K562 (cell line): Measurements from ENCODE around the gene PTPRR. TPM values are rescaled to one million over a fixed set of nuclear protein-coding genes. Genes with fewer than 3 reads are reported as not detected.

Experiments used
- ATAC-seq: fragments of 200-7000 bp; cut with Tn5 transposase; 3 replicates; pipeline ENCODE4 v1.9.1; 2020; ENCODE audit warnings: moderate library complexity
- BruUV-seq: library from RNA; stranded (reverse); fragments of 400-500 nt; replicated peaks from 2 replicates; lab custom pipeline; 2021; lab: Mats Ljungman, UMichigan
- CTCF ChIA-PET: fragments of 300-600 bp; formaldehyde crosslinking; extraction: SDS; loops from one replicate; lab custom pipeline; 2021; ENCODE audit warnings: low intra/inter-chr PET ratio; lab: Yijun Ruan, JAX
- POLR2A ChIA-PET: fragments of 300-600, 350-650 bp; sonication (Branson Sonifier 250); formaldehyde crosslinking; extraction: SDS; loops from one replicate; lab custom pipeline; 2021; ENCODE audit warnings: antibody characterized with exemption, inconsistent platforms; lab: Yijun Ruan, JAX
- DNase-seq, 4 experiments: peaks; one replicate each; pipeline versions ENCODE4 v3.0.0 to v3.0.0-alpha.2; 2011 to 2018; ENCODE audit warnings: low spot score in 3 of 4, mixed read lengths in 3 of 4; ENCODE audit errors: extremely low read depth in 1 of 4
- FAIRE-seq: peaks from 2 replicates; lab custom pipeline; 2011; peaks lifted over from hg19 to GRCh38; lab: Jason Lieb, UNC
- H2AFZ ChIP-seq: 2 replicates; pipeline ENCODE4 v1.6.0; 2011; ENCODE audit warnings: low read depth, low read length, control low read depth, inconsistent platforms
- H3K27ac ChIP-seq: fragments of 200-600 bp; 3 replicates; pipeline ENCODE4 v1.8.0; 2011; ENCODE audit warnings: low read depth, mild to moderate bottlenecking, control low read depth, inconsistent platforms, low read length, moderate library complexity, mixed read lengths; ENCODE audit errors: extremely low read depth
- H3K27me3 ChIP-seq, 2 experiments: fragments of 300-600 bp in 1 of 2; 2 replicates in 1 of 2; 3 replicates in 1 of 2; pipeline versions ENCODE4 v1.6.0 to v1.8.0; 2011; ENCODE audit warnings: inconsistent platforms in 2 of 2, low read length in 2 of 2, mild to moderate bottlenecking in 1 of 2, mixed read lengths in 1 of 2, moderate library complexity in 1 of 2; ENCODE audit not compliant: control insufficient read depth in 2 of 2, insufficient read depth in 2 of 2
- H3K36me3 ChIP-seq: fragments of 300-600 bp; 3 replicates; pipeline ENCODE4 v1.8.0; 2011; ENCODE audit warnings: mild to moderate bottlenecking, low read length, inconsistent platforms; ENCODE audit not compliant: control insufficient read depth, insufficient read depth
- H3K4me1 ChIP-seq, 2 experiments: fragments of 200-600 bp in 1 of 2; replicated peaks in 1 of 2; 2 replicates in 1 of 2; 3 replicates in 1 of 2; pipeline versions ENCODE4 v1.5.1 to v1.8.0; 2011; ENCODE audit warnings: inconsistent platforms in 2 of 2, low read length in 2 of 2, mild to moderate bottlenecking in 1 of 2, mixed read lengths in 1 of 2, moderate library complexity in 1 of 2; ENCODE audit not compliant: control insufficient read depth in 2 of 2, insufficient read depth in 2 of 2
- H3K4me2 ChIP-seq: 2 replicates; pipeline ENCODE4 v1.6.1; 2011; ENCODE audit warnings: low read length, control low read depth, inconsistent platforms, mixed read lengths; ENCODE audit not compliant: insufficient read depth
- H3K4me3 ChIP-seq: fragments of 200-600 bp; sonication (generic), shearing (Covaris generic); 2 replicates; pipeline ENCODE4 v1.5.1; 2016; ENCODE audit warnings: control low read depth, inconsistent platforms
- H3K79me2 ChIP-seq: fragments of 200-600 bp; 3 replicates; pipeline ENCODE4 v1.8.0; 2011; ENCODE audit warnings: low read length, inconsistent platforms; ENCODE audit not compliant: control insufficient read depth, insufficient read depth
- H3K9ac ChIP-seq, 2 experiments: 2 replicates each; pipeline versions ENCODE4 v1.6.0 to v1.6.1; 2011; ENCODE audit warnings: low read depth in 2 of 2, low read length in 2 of 2, control low read depth in 1 of 2, inconsistent platforms in 1 of 2, mild to moderate bottlenecking in 1 of 2, mixed read lengths in 1 of 2; ENCODE audit not compliant: insufficient read depth in 1 of 2
- H3K9me1 ChIP-seq: one replicate; pipeline ENCODE4 v1.6.0; 2011; ENCODE audit warnings: inconsistent platforms, mild to moderate bottlenecking, low read length, moderate library complexity; ENCODE audit not compliant: control insufficient read depth, insufficient read depth
- H3K9me3 ChIP-seq: replicated peaks from 2 replicates; pipeline ENCODE4 v1.5.1; 2011; ENCODE audit warnings: low read depth, low read length, inconsistent platforms; ENCODE audit not compliant: control insufficient read depth, insufficient read depth
- H4K20me1 ChIP-seq: replicated peaks from 2 replicates; pipeline ENCODE4 v1.6.1; 2011; ENCODE audit warnings: low read length, inconsistent platforms, mixed read lengths; ENCODE audit not compliant: control insufficient read depth, insufficient read depth
- BACH1 ChIP-seq: fragments of 200-800 bp; sonication (Bioruptor generic); IDR thresholded peaks from 2 replicates; pipeline ENCODE4 v1.6.1; 2016; ENCODE audit warnings: missing genetic modification characterization, missing compliant biosample characterization
- BCL6 ChIP-seq: fragments of 250-450 bp; sonication (Bioruptor Pico); IDR thresholded peaks from 2 replicates; pipeline ENCODE4 v1.4.0; 2020
- BCOR ChIP-seq: fragments of 450-650 bp; IDR thresholded peaks from 2 replicates; pipeline ENCODE4 v1.6.1; 2016
- ESRRA ChIP-seq: fragments of 450-650 bp; IDR thresholded peaks from 2 replicates; pipeline ENCODE4 v1.6.1; 2014; ENCODE audit warnings: low read depth, mild to moderate bottlenecking, moderate library complexity, borderline replicate concordance
- MAZ ChIP-seq, 2 experiments: fragments of 450-650 bp in 1 of 2; sonication (generic) in 1 of 2; formaldehyde crosslinking; IDR thresholded peaks in 1 of 2; conservative IDR thresholded peaks in 1 of 2; 2 replicates each; pipeline versions ENCODE4 v1.4.0 to v1.5.0; 2020; ENCODE audit warnings: mild to moderate bottlenecking in 1 of 2, missing genetic modification reagents in 1 of 2
- ZSCAN32 ChIP-seq: fragments of 450-650 bp; formaldehyde crosslinking; IDR thresholded peaks from 2 replicates; pipeline ENCODE4 v1.4.0; 2020; ENCODE audit warnings: mild to moderate bottlenecking, moderate library complexity
- WGBS: fragments of 100-300 bp; shearing (Covaris generic); methylation state at CpG from one replicate; pipeline ENCODE4 v1.1.6; 2016; ENCODE audit warnings: low coverage, mixed read lengths; ENCODE audit not compliant: insufficient coverage; ENCODE audit errors: missing lambda C conversion rate; 5-methylcytosine and 5-hydroxymethylcytosine counted together
- in situ Hi-C: fragments of 300-500 bp; cut with MboI; formaldehyde crosslinking; loops from 4 replicates; pipeline ENCODE4 v1.15.0; 2018; ENCODE audit warnings: inconsistent platforms, mixed read lengths
- intact Hi-C: fragments of 100-400 bp; cut with micrococcal nuclease; formaldehyde crosslinking; loops from 2 replicates; pipeline ENCODE4 v1.14.2; 2022
- polyA plus RNA-seq, 8 experiments: library from polyadenylated mRNA; depleted of rRNA in 4 of 8; stranded (reverse) in 5 of 8; unstranded in 3 of 8; fragments of >200 nt; fragmentation: Nextera tagmentation in 2 of 8; fragmentation: Illumina TruSeq in 1 of 8; extraction: Ambion mirVana in 2 of 8; extraction: Trizol in 1 of 8; gene quantifications; 2 replicates each; pipeline versions ENCODE4 v1.2.1 to v1.2.3, GENCODE V29; 2011 to 2014; ENCODE audit warnings: inconsistent platforms in 1 of 8, missing spikeins in 1 of 8
- total RNA-seq, 7 experiments: library from RNA; depleted of rRNA in 6 of 7; stranded (reverse); fragments of >200 nt in 6 of 7; fragmentation: Illumina TruSeq in 2 of 7; extraction: Trizol in 2 of 7; gene quantifications; 2 replicates each; pipeline versions ENCODE4 v1.2.1 to v1.2.3, GENCODE V29; 2011 to 2021; ENCODE audit warnings: low replicate concordance in 1 of 7
- TF ChIP-seq, protein P1 (sequence below): fragments of 250-450 bp; sonication (Bioruptor Pico); IDR thresholded peaks from 2 replicates; pipeline ENCODE4 v1.5.0; 2021; ENCODE audit warnings: mild to moderate bottlenecking, moderate library complexity
- TF ChIP-seq, protein P2 (sequence below): fragments of 450-650 bp; formaldehyde crosslinking; IDR thresholded peaks from 2 replicates; pipeline ENCODE4 v1.4.0; 2020; ENCODE audit warnings: mild to moderate bottlenecking, moderate library complexity

PTPRR gene
- total and polyA plus RNA-seq, 9 of the 15 experiments (the other 6 are each of a cell fraction or from before 2014, with no cell fraction given) = 6.6 to 41.7 (median 12.3) TPM

DNA sequence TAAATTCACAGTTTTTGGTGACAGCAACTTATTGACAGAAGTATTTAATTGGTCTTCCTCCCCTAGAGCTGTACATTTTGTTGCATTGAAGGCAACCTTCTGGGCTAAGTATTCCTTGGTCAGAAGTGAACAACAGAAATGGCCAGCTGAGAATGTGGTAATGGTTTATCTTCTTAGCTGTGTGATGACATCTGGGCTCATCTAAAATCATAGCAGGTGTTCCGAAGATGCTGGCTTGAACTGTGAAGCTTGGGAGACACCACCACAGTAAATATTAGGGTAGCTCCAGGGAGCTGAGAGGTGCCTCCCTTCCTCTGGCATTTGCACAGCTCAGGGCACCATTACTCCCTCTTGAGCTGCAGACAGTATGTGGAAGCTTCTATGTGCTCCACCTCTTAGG, 279.6 kb downstream of the PTPRR start:
- ChIA-PET CTCF (no interaction called here), POLR2A (interaction anchor here (0.6 to 1.8 kb wide), 3 partner anchors 19 to 200 kb away, joined by 3 to 4 read pairs (median 3); no protein-coding TSS in a partner anchor)

More for the DNA sequence above, 279.6 kb downstream of the PTPRR start:
- Histone ChIP-seq H3K9me1 (no peaks in the 10 kb centered on the region), H3K4me2 (no peak overlapping the region), H4K20me1 (no peaks in the 10 kb centered on the region), H3K4me1 (peaks cover under 1 to 21% of the 10 kb centered on the region in 2 experiments; a peak in 3 of 5 replicates), H2AFZ (no peak overlapping the region), H3K9ac (no peak overlapping the region), H3K9me3 (no peaks in the 10 kb centered on the region), H3K79me2 (no peaks in the 10 kb centered on the region), H3K27me3 (no peaks in the 10 kb centered on the region), H3K27ac (no peak overlapping the region), H3K36me3 (peaks cover 12% of the 10 kb centered on the region; the same call in 2 of the 3 replicates), H3K4me3 (no peak overlapping the region)
- in situ Hi-C loops (no loop called here), intact Hi-C loops (no loop called here)
- DNase-seq (no peak), FAIRE-seq (no peak), ATAC-seq (no peak)
- TF ChIP-seq MAZ (CRISPR knock-in tag; conservative IDR thresholded peaks at IDR 0.05 in 1 of 2, IDR thresholded peaks at IDR 0.05 in 1 of 2) (no peak), ZSCAN32 (CRISPR knock-in tag) (no peak), BACH1 (no peak), BCOR (no peak), BCL6 (no peak), ESRRA (no peak)
- TF ChIP-seq, protein P1, sequence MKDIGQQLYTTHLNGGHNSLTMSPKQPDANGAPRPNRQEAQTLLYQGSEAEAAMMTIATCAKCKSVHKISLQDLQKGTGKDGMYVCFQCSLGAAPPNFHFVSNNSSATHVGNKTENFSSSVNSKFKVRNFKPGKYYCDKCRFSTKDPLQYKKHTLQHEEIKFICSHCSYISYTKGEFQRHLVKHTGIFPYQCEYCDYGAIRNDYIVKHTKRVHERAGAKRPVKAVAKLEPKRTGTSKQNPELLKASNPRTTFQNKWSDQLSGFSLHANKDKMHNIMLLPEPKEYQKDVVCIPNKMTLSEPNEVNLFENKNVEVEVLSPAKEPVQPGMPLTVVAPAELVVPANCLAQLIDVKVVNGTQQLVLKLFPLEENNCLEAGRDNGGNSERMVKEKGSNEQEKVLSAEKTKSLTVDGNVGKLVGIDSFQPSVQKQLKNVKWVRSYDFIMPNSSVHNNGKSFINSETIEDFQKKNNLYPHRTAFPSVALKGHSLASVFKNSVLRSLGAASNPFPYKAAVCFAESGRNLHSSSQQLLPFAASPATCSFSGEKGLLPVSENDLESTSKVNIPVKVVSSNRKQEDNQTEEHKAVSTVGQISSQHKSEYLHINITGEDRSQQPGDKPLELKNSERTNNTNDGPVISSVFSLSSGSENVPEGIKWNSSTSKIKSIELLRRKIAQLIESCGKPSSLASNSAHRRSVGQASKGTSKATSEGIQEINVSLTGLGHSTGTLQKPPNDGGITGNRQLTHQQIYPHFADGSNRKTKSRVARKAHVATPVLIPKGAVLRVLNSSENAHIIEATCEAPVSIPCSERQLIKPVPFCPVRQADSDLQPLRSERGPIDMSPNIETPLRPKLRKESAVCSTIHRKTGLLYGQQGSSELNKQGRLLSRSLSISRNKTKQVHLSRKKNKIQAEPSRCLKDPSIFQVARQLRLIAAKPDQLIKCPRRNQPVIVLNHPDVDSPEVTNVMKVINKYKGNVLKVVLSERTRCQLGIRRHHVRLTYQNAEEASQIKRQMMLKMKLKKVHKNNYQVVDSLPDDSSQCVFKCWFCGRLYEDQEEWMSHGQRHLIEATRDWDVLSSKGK (CRISPR knock-in tag) = no peak
- TF ChIP-seq, protein P2, sequence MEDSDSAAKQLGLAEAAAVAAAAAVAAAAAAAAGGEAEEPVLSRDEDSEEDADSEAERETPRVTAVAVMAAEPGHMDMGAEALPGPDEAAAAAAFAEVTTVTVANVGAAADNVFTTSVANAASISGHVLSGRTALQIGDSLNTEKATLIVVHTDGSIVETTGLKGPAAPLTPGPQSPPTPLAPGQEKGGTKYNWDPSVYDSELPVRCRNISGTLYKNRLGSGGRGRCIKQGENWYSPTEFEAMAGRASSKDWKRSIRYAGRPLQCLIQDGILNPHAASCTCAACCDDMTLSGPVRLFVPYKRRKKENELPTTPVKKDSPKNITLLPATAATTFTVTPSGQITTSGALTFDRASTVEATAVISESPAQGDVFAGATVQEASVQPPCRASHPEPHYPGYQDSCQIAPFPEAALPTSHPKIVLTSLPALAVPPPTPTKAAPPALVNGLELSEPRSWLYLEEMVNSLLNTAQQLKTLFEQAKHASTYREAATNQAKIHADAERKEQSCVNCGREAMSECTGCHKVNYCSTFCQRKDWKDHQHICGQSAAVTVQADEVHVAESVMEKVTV (CRISPR knock-in tag) = no peak
- WGBS = 82% methylated on average over 1 of the region's 1 CpG
- no TSS peak for BruUV-seq
